Transverse colon (tissue), 4 donors: Measurements from ENCODE around the gene HP1BP3. TPM values are rescaled to one million over a fixed set of nuclear protein-coding genes. Genes with fewer than 3 reads are reported as not detected.

Experiments used
- DNase-seq: peaks from one replicate; pipeline ENCODE4 v3.0.0-alpha.2; 2019
- H3K27ac ChIP-seq, 4 donors: fragments of 200-600 bp; sonication (generic); 2 replicates each; pipeline ENCODE4 v1.5.1; 2016 to 2018; ENCODE audit warnings: inconsistent platforms in 4 of 4
- H3K27me3 ChIP-seq: fragments of 200-600 bp; sonication (generic); 2 replicates; pipeline ENCODE4 v1.5.1; 2017; ENCODE audit warnings: inconsistent platforms
- H3K36me3 ChIP-seq, 4 donors: fragments of 200-600 bp; sonication (generic); 2 replicates each; pipeline ENCODE4 v1.5.1; 2017 to 2019; ENCODE audit warnings: inconsistent platforms in 4 of 4
- H3K4me1 ChIP-seq, 4 donors: fragments of 200-600 bp; sonication (generic); 2 replicates each; pipeline ENCODE4 v1.5.1; 2017 to 2020; ENCODE audit warnings: inconsistent platforms in 4 of 4
- H3K4me3 ChIP-seq, 4 donors: fragments of 200-600 bp; sonication (generic); 1 replicate in 1 of 4; 2 replicates in 3 of 4; pipeline versions ENCODE4 v1.5.1 to v1.6.1; 2017 to 2019; ENCODE audit warnings: inconsistent platforms in 4 of 4
- H3K9me3 ChIP-seq, 2 donors: fragments of 200-600 bp; sonication (generic); 2 replicates each; pipeline ENCODE4 v1.5.1; 2017 to 2019; ENCODE audit warnings: inconsistent platforms in 2 of 2
- CTCF ChIP-seq, 5 experiments: fragments of 200-600 bp in 3 of 5; fragments of 450-650 bp in 2 of 5; sonication (generic) in 3 of 5; IDR thresholded peaks; 1 replicate in 2 of 5; 2 replicates in 3 of 5; pipeline ENCODE4 v1.5.1; 2016 to 2017; ENCODE audit warnings: antibody characterized with exemption in 5 of 5, inconsistent platforms in 3 of 5, mild to moderate bottlenecking in 2 of 5, moderate library complexity in 1 of 5
- EP300 ChIP-seq: sonication (generic); formaldehyde crosslinking; IDR thresholded peaks from one replicate; pipeline ENCODE4 v1.6.1; 2017; ENCODE audit warnings: antibody characterized with exemption, low read depth
- POLR2A ChIP-seq: fragments of 450-650 bp; IDR thresholded peaks from one replicate; pipeline ENCODE4 v1.6.1; 2016; ENCODE audit warnings: antibody characterized with exemption, mild to moderate bottlenecking, moderate library complexity
- POLR2AphosphoS5 ChIP-seq, 3 donors: sonication (generic); formaldehyde crosslinking; IDR thresholded peaks; one replicate each; pipeline ENCODE4 v1.6.1; 2016; ENCODE audit warnings: antibody characterized with exemption in 3 of 3
- WGBS, 2 donors: methylation state at CpG; one replicate each; pipeline ENCODE4 v1.1.5; 2018; ENCODE audit warnings: low coverage in 1 of 2; 5-methylcytosine and 5-hydroxymethylcytosine counted together
- in situ Hi-C, 4 donors: fragments of 200-750 bp; cut with MboI; loops; one replicate each; pipeline versions ENCODE4 v1.15.0 to v1.15.1; 2017; ENCODE audit warnings: low sequenced_read_pairs in 3 of 4, low pct_ligation_motif_present in 1 of 4, low pct_unique_long_range_greater_than_20kb in 1 of 4
- intact Hi-C: fragments of 100-400 bp; cut with DNase I; formaldehyde crosslinking; loops from one replicate; pipeline ENCODE4 v1.15.1; 2023; ENCODE audit warnings: low total_unique reads
- total RNA-seq, 4 donors: library from RNA; depleted of rRNA; stranded (reverse); fragments of >200 nt; gene quantifications; one replicate each; pipeline ENCODE4 v1.1.0, GENCODE V29; 2016

The HP1BP3 gene
- total RNA-seq, 4 donors from 2014 or later: 143 to 272 (median 197) TPM

DNA sequence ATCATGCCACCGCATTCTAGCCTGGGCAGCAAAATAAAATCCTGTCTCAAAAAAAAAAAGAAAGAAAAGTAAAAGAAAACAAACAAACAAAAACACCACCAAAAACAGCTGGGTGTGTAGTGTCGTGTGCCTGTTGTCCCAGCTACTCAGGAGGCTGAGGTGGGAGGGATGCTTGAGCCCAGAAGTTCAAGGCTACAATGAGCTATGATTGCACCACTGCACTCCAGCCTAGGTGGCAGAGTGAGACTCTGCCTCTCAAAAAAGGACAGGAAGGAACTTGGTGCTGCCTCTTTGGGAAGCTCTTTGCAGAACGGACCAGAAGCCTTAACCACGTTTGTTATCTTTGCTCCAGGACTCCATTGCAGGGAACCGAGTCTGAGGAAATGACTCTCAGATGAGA lies 80.3 kb downstream of the HP1BP3 start:
- 52 to 54% methylated on average over 2 to 5 of the region's 5 CpGs for WGBS, 2 donors
- Histone ChIP-seq H3K36me3 (no peaks in the 10 kb centered on the region), H3K27me3 (no peaks in the 10 kb centered on the region), H3K9me3 (no peaks in the 10 kb centered on the region), H3K27ac (no peak overlapping the region), H3K4me3 (no peak overlapping the region), H3K4me1 (no peaks in the 10 kb centered on the region)
- no peak for TF ChIP-seq POLR2AphosphoS5 (IDR thresholded peaks at IDR 0.05)
- DNase-seq: no peak
- in situ Hi-C loops: no loop called here
- intact Hi-C loops: loop anchor here (2.0 kb wide), 1 partner anchor 22 kb away; no protein-coding TSS in a partner anchor

GRCh38 chr1:20705203-20705755 lies 81.8 kb downstream of the HP1BP3 start:
- H3K27me3 ChIP-seq: no peaks in the 10 kb centered on the region
- H3K27ac ChIP-seq: no peak overlapping the region
- no peaks in the 10 kb centered on the region for H3K36me3 ChIP-seq
- H3K4me1 ChIP-seq: no peaks in the 10 kb centered on the region
- DNase-seq: no peak
- H3K9me3 ChIP-seq: no peaks in the 10 kb centered on the region
- WGBS, 2 donors: 87% methylated on average over 15 of the region's 15 CpGs; no CpG with 5 or more reads in 1 of the 2 donors
- in situ Hi-C loops (no loop called here), intact Hi-C loops (no loop called here)
- no peak overlapping the region for H3K4me3 ChIP-seq
- TF ChIP-seq CTCF (IDR thresholded peaks at IDR 0.05) (no peak), POLR2AphosphoS5 (IDR thresholded peaks at IDR 0.05) (no peak), POLR2A (no peak), EP300 (no peak)

DNA sequence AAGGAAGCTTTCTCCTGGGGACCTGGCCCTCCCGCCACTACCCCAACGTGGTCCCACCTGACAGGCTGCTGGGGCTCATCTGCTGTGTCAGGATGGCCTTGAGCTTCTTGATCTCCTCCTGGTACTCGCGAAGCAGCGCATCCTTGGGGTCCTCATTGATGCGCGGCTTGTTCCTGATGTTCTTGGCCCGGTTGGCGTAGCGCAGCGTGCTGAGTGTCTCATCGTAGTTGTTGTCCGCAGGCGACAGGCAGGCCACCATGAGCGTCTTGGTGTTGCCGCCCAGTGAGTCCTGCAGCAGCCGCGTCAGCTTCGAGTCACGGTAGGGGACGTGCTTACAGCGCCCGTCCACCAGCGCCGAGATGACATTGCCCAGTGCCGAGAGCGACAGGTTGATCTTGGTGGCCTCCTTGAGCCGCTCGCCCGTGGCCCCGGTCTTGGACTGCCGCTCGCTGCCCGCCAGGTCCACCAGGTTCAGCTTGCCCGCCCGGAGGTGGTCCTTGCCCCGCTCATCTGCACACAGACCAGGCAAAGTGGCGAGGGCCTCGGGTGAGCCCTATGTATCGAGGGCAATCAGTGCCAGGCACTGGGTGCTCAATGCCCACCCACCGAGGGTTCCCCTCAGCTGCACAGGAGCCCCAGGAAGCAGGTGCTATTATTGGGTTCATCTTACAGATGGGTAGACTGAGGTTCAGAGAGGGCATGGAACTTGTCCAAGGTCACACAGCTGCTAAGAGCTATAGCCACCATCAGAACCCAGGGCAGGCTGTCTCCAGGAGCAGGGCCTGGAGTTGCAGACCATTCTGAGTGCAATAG lies 82.5 kb downstream of the HP1BP3 start:
- no peaks in the 10 kb centered on the region for H3K9me3 ChIP-seq
- 93% methylated on average over 40 of the region's 41 CpGs; no CpG with 5 or more reads in 1 of the 2 donors for WGBS, 2 donors
- no peaks in the 10 kb centered on the region for H3K4me1 ChIP-seq
- DNase-seq: no peak
- no peak overlapping the region for H3K27ac ChIP-seq
- intact Hi-C loops (no loop called here), in situ Hi-C loops (no loop called here)
- H3K4me3 ChIP-seq: no peak overlapping the region
- TF ChIP-seq POLR2A (no peak), EP300 (no peak), CTCF (IDR thresholded peaks at IDR 0.05) (no peak), POLR2AphosphoS5 (IDR thresholded peaks at IDR 0.05) (no peak)
- H3K27me3 ChIP-seq: no peaks in the 10 kb centered on the region
- no peaks in the 10 kb centered on the region for H3K36me3 ChIP-seq

GRCh38 chr1:20703124-20703756 lies 83.9 kb downstream of the HP1BP3 start:
- intact Hi-C loops: no loop called here
- H3K4me1 ChIP-seq: no peaks in the 10 kb centered on the region
- H3K27me3 ChIP-seq: no peaks in the 10 kb centered on the region
- TF ChIP-seq CTCF (IDR thresholded peaks at IDR 0.05) (no peak), EP300 (no peak), POLR2AphosphoS5 (IDR thresholded peaks at IDR 0.05) (no peak), POLR2A (no peak)
- no peak overlapping the region for H3K4me3 ChIP-seq
- H3K36me3 ChIP-seq: no peaks in the 10 kb centered on the region
- in situ Hi-C loops: no loop called here
- DNase-seq: no peak
- 81 to 97% methylated on average over 4 of the region's 4 CpGs for WGBS, 2 donors
- H3K27ac ChIP-seq: no peak overlapping the region
- no peaks in the 10 kb centered on the region for H3K9me3 ChIP-seq
